Left lung (tissue), 10 donors: ENCODE data around the gene AP3S2. TPM values are rescaled to one million over a fixed set of nuclear protein-coding genes. Genes with fewer than 3 reads are reported as not detected.
"Not testable (repeated sequence)": the region's sequence is repeated elsewhere in the genome, so short reads cannot be mapped to it uniquely, and the experiment has no call there.

Experiments used
- ATAC-seq: fragments of 200-7000 bp; cut with Tn5 transposase; one replicate; pipeline ENCODE4 v1.9.1; 2020; ENCODE audit warnings: moderate library complexity
- DNase-seq, 4 donors: peaks; one replicate each; pipeline ENCODE4 v3.0.0-alpha.2; 2013 to 2020
- H3K27ac ChIP-seq, 2 donors: fragments of 200-600 bp; sonication (generic) in 1 of 2; one replicate each; pipeline versions ENCODE4 v1.5.0 to v1.8.0; 2020 to 2021
- H3K27me3 ChIP-seq, 2 donors: fragments of 200-600 bp; sonication (generic) in 1 of 2; one replicate each; pipeline versions ENCODE4 v1.5.0 to v1.8.0; 2020 to 2021
- H3K36me3 ChIP-seq, 2 donors: fragments of 200-600 bp; sonication (generic) in 1 of 2; one replicate each; pipeline versions ENCODE4 v1.5.0 to v1.8.0; 2020 to 2021
- H3K4me1 ChIP-seq, 2 donors: fragments of 200-600 bp; one replicate each; pipeline ENCODE4 v1.8.0; 2021
- H3K4me3 ChIP-seq, 2 donors: fragments of 200-600 bp; sonication (generic) in 1 of 2; one replicate each; pipeline versions ENCODE4 v1.5.0 to v1.8.0; 2020 to 2021; ENCODE audit warnings: mild to moderate bottlenecking in 1 of 2
- H3K9me3 ChIP-seq, 2 donors: fragments of 200-600 bp; sonication (generic) in 1 of 2; one replicate each; pipeline versions ENCODE4 v1.5.0 to v1.8.0; 2020 to 2021
- CTCF ChIP-seq, 2 donors: fragments of 200-600 bp; sonication (generic) in 1 of 2; IDR thresholded peaks; one replicate each; pipeline versions ENCODE4 v1.5.0 to v1.8.0; 2021; ENCODE audit warnings: antibody characterized with exemption in 2 of 2
- intact Hi-C, 2 donors: fragments of 100-400 bp; cut with DNase I; formaldehyde crosslinking; loops; one replicate each; pipeline versions ENCODE4 v1.11.2 to v1.14.2; 2022
- polyA plus RNA-seq, 6 donors: library from polyadenylated mRNA; unstranded; fragments of 120-200 nt; gene quantifications; one replicate each; pipeline ENCODE4 v1.2.1, GENCODE V29; 2013; ENCODE audit not compliant: insufficient read length in 6 of 6
- total RNA-seq, 2 donors: library from RNA; stranded (reverse); fragmentation: NEBNext Ultra II Directional; extraction: Animal tissue kit (Norgen Biotek cat#: 25700); gene quantifications; one replicate each; pipeline ENCODE4 v1.2.1, GENCODE V29; 2021
- donor health status: DM: no; HTN: yes; CAD: no.
- donor health status: DM: no; HTN: no; CAD: no.

AP3S2 gene
- total and polyA plus RNA-seq, 8 donors = 27.1 to 39.5 (median 33.7) TPM

DNA sequence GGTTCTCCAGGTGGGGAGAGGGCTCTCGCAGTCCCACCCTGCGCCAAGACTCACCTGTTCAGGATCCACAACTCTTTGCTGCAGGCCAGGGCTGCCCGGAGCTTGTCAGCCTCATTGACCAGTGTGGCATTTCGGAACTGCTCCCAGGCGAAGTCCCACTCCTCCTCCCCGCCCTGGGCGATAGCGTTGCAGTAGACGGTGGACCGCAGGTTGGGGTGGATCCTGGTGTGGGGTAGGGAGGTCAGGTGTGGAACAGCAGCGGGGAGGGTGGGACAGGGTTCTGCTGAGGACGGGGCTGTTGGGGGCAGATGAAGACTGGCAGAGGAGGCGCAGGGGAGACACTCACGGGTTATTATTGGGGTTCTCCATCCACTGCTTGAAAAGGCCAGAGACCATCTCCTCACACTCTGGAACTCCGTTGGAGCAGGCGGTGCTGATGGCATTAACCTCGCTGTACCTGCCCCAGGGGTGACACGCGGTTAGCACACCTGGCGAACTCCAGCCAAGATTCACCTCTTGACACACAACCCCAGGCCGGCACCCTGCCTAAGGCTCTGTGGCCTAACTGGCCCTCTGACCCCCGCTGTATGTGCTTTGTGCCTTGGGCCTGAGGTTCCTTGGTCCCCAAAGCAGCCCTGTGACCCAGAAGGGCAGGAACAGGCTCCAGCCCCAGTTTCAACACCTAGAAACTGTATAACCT lies 101.5 kb downstream of the AP3S2 start:
- Histone ChIP-seq H3K27ac (no peak overlapping the region), H3K36me3 (peaks cover 0 to 88% of the 10 kb centered on the region in 2 donors), H3K27me3 (no peaks in the 10 kb centered on the region), H3K4me3 (no peak overlapping the region), H3K4me1 (peaks cover 0 to 3% of the 10 kb centered on the region in 2 donors), H3K9me3 (no peaks in the 10 kb centered on the region)
- ATAC-seq (no peak), DNase-seq (no peak)
- intact Hi-C loops = no loop called here
- TF ChIP-seq CTCF (IDR thresholded peaks at IDR 0.05) = no peak

GRCh38 chr15:89790661-89791060 lies 103.1 kb downstream of the AP3S2 start:
- TF ChIP-seq CTCF (IDR thresholded peaks at IDR 0.05) = no peak
- ATAC-seq (no peak), DNase-seq (no peak)
- Histone ChIP-seq H3K4me1 (peaks cover 0 to 3% of the 10 kb centered on the region in 2 donors), H3K27me3 (no peaks in the 10 kb centered on the region), H3K36me3 (peaks cover 0 to 82% of the 10 kb centered on the region in 2 donors), H3K27ac (no peak overlapping the region), H3K4me3 (no peak overlapping the region), H3K9me3 (no peaks in the 10 kb centered on the region)
- intact Hi-C loops = no loop called here

GRCh38 chr15:89790206-89790605 lies 103.6 kb downstream of the AP3S2 start:
- Histone ChIP-seq H3K9me3 (no peaks in the 10 kb centered on the region), H3K27me3 (no peaks in the 10 kb centered on the region), H3K4me1 (peaks cover 0 to 3% of the 10 kb centered on the region in 2 donors), H3K4me3 (no peak overlapping the region), H3K27ac (no peak overlapping the region), H3K36me3 (peaks cover 0 to 82% of the 10 kb centered on the region in 2 donors)
- no peak for TF ChIP-seq CTCF (IDR thresholded peaks at IDR 0.05)
- intact Hi-C loops = no loop called here
- ATAC-seq (no peak), DNase-seq (no peak)

DNA sequence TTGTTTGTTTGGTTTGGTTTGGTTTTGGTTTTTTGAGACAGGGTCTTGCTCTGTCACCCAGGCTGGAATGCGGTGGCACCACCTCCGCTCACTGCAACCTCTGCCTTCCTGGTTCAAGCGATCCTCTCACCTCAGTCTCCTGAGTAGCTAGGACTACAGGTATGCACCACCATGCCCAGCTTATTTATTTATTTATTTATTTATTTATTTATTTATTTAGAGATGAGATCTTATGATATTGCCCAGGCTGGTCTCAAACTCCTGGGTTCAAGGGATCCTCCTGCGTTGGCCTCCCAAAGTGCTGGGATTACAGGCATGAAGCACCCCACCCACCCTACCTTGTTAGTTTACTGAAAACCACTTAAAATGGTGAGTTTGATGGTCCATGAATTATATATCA lies 105.2 kb downstream of the AP3S2 start:
- H3K27ac ChIP-seq, H3K4me1 ChIP-seq, ATAC-seq, H3K9me3 ChIP-seq, H3K4me3 ChIP-seq, intact Hi-C loops, DNase-seq, H3K27me3 ChIP-seq: not testable (repeated sequence)
- H3K36me3 ChIP-seq = peaks cover 0 to 82% of the 10 kb centered on the region in 2 donors

- Histone ChIP-seq H3K36me3 (peaks cover 0 to 75% of the 10 kb centered on the region in 2 donors), H3K4me1 (no peaks in the 10 kb centered on the region), H3K4me3 (no peak overlapping the region), H3K27me3 (no peaks in the 10 kb centered on the region), H3K9me3 (no peaks in the 10 kb centered on the region), H3K27ac (no peak overlapping the region)
- no peak for TF ChIP-seq CTCF (IDR thresholded peaks at IDR 0.05)
- DNase-seq (no peak), ATAC-seq (no peak)
- intact Hi-C loops = no loop called here
Observed at GRCh38 chr15:89787944-89788343, 105.8 kb downstream of the AP3S2 start.

- Histone ChIP-seq H3K27ac (no peak overlapping the region), H3K27me3 (no peaks in the 10 kb centered on the region), H3K4me3 (no peak overlapping the region), H3K9me3 (no peaks in the 10 kb centered on the region), H3K4me1 (peaks cover 0 to 20% of the 10 kb centered on the region in 2 donors), H3K36me3 (peaks cover 0 to 53% of the 10 kb centered on the region in 2 donors)
- TF ChIP-seq CTCF (IDR thresholded peaks at IDR 0.05) = no peak
- no peak for ATAC-seq
- intact Hi-C loops = no loop called here
- no peak for DNase-seq
Observed at GRCh38 chr15:89785774-89786140, 108.0 kb downstream of the AP3S2 start.
